ENCODE data around the gene RASD1. TPM values are rescaled to one million over a fixed set of nuclear protein-coding genes. Genes with fewer than 3 reads are reported as not detected.

Gene RASD1
- total and polyA plus RNA-seq, 5 donors from 2014 or later, result 0.12 to 0.72 (median 0.26) TPM; not detected in 2

- H3K4me1 Mint-ChIP-seq, result peaks cover 0 to 3% (median 0%) of the 10 kb centered on the region in 4 donors
- H3K27ac Mint-ChIP-seq, result no peak overlapping the region
- Histone ChIP-seq H3K4me1 (ENCODE audit: control insufficient read depth, insufficient read depth, low read length, poor library complexity, severe bottlenecking) (no peaks in the 10 kb centered on the region), H3K36me3 (ENCODE audit: control insufficient read depth, insufficient read depth, low read length) (no peaks in the 10 kb centered on the region), H3K27me3 (ENCODE audit: control insufficient read depth, insufficient read depth, low read length) (no peaks in the 10 kb centered on the region), H3K9me3 (ENCODE audit: control insufficient read depth in 2 of 2, low read length in 2 of 2) (no peaks in the 10 kb centered on the region), H3K27ac (ENCODE audit: insufficient read depth, low read length, poor library complexity, severe bottlenecking) (no peak overlapping the region), H3K4me3 (ENCODE audit: low read depth, low read length) (no peak overlapping the region)
- no peaks in the 10 kb centered on the region for H3K36me3 Mint-ChIP-seq
- H3K9me3 Mint-ChIP-seq, result no peaks in the 10 kb centered on the region
- DNase-seq (no peak), ATAC-seq (ENCODE audit: low read depth in 2 of 2) (no peak)
- H3K4me3 Mint-ChIP-seq, result no peak overlapping the region
- no peaks in the 10 kb centered on the region for H3K27me3 Mint-ChIP-seq
Observed at GRCh38 chr17:17532991-17533390, 36.8 kb upstream of the RASD1 start.

GRCh38 chr17:17531156-17531555, 35.0 kb upstream of the RASD1 start:
- DNase-seq, result no peak
- H3K36me3 ChIP-seq (ENCODE audit: control insufficient read depth, insufficient read depth, low read length), result no peaks in the 10 kb centered on the region
- no peak overlapping the region for H3K4me3 Mint-ChIP-seq
- H3K27ac ChIP-seq (ENCODE audit: insufficient read depth, low read length, poor library complexity, severe bottlenecking), result no peak overlapping the region
- no peak overlapping the region for H3K27ac Mint-ChIP-seq
- no peaks in the 10 kb centered on the region for H3K27me3 Mint-ChIP-seq
- peaks cover 0 to 3% (median 0%) of the 10 kb centered on the region in 4 donors for H3K4me1 Mint-ChIP-seq
- no peaks in the 10 kb centered on the region for H3K9me3 ChIP-seq (ENCODE audit: control insufficient read depth in 2 of 2, low read length in 2 of 2)
- ATAC-seq (ENCODE audit: low read depth in 2 of 2), result no peak
- no peaks in the 10 kb centered on the region for H3K9me3 Mint-ChIP-seq
- no peaks in the 10 kb centered on the region for H3K4me1 ChIP-seq (ENCODE audit: control insufficient read depth, insufficient read depth, low read length, poor library complexity, severe bottlenecking)
- H3K4me3 ChIP-seq (ENCODE audit: low read depth, low read length), result no peak overlapping the region
- no peaks in the 10 kb centered on the region for H3K27me3 ChIP-seq (ENCODE audit: control insufficient read depth, insufficient read depth, low read length)
- no peaks in the 10 kb centered on the region for H3K36me3 Mint-ChIP-seq

GRCh38 chr17:17528696-17529652, 32.8 kb upstream of the RASD1 start:
- Histone ChIP-seq H3K4me3 (ENCODE audit: low read depth, low read length) (no peak overlapping the region), H3K4me1 (ENCODE audit: control insufficient read depth, insufficient read depth, low read length, poor library complexity, severe bottlenecking) (no peaks in the 10 kb centered on the region), H3K27ac (ENCODE audit: insufficient read depth, low read length, poor library complexity, severe bottlenecking) (no peak overlapping the region), H3K27me3 (ENCODE audit: control insufficient read depth, insufficient read depth, low read length) (no peaks in the 10 kb centered on the region), H3K9me3 (ENCODE audit: control insufficient read depth in 2 of 2, low read length in 2 of 2) (no peaks in the 10 kb centered on the region), H3K36me3 (ENCODE audit: control insufficient read depth, insufficient read depth, low read length) (no peaks in the 10 kb centered on the region)
- DNase-seq, result no peak
- peaks cover 0 to 3% (median 0%) of the 10 kb centered on the region in 4 donors for H3K4me1 Mint-ChIP-seq
- no peak for ATAC-seq (ENCODE audit: low read depth in 2 of 2)
- H3K9me3 Mint-ChIP-seq, result no peaks in the 10 kb centered on the region
- no peak overlapping the region for H3K4me3 Mint-ChIP-seq
- H3K27me3 Mint-ChIP-seq, result no peaks in the 10 kb centered on the region
- H3K27ac Mint-ChIP-seq, result no peak overlapping the region
- no peaks in the 10 kb centered on the region for H3K36me3 Mint-ChIP-seq

- no peak overlapping the region for H3K4me3 Mint-ChIP-seq
- H3K36me3 Mint-ChIP-seq, result no peaks in the 10 kb centered on the region
- peaks cover 0 to 3% (median 0%) of the 10 kb centered on the region in 4 donors for H3K4me1 Mint-ChIP-seq
- H3K27ac Mint-ChIP-seq, result no peak overlapping the region
- Histone ChIP-seq H3K36me3 (ENCODE audit: control insufficient read depth, insufficient read depth, low read length) (no peaks in the 10 kb centered on the region), H3K4me3 (ENCODE audit: low read depth, low read length) (no peak overlapping the region), H3K4me1 (ENCODE audit: control insufficient read depth, insufficient read depth, low read length, poor library complexity, severe bottlenecking) (no peaks in the 10 kb centered on the region), H3K27me3 (ENCODE audit: control insufficient read depth, insufficient read depth, low read length) (no peaks in the 10 kb centered on the region), H3K9me3 (ENCODE audit: control insufficient read depth in 2 of 2, low read length in 2 of 2) (no peaks in the 10 kb centered on the region), H3K27ac (ENCODE audit: insufficient read depth, low read length, poor library complexity, severe bottlenecking) (no peak overlapping the region)
- no peak for ATAC-seq (ENCODE audit: low read depth in 2 of 2)
- no peak for DNase-seq
- no peaks in the 10 kb centered on the region for H3K27me3 Mint-ChIP-seq
- peaks cover 0 to 1% (median 0%) of the 10 kb centered on the region in 7 donors for H3K9me3 Mint-ChIP-seq
Observed at GRCh38 chr17:17527956-17528500, 31.8 kb upstream of the RASD1 start.

- H3K9me3 ChIP-seq (ENCODE audit: control insufficient read depth in 2 of 2, low read length in 2 of 2), result no peaks in the 10 kb centered on the region
- peaks cover 0 to 3% (median 0%) of the 10 kb centered on the region in 7 donors for H3K9me3 Mint-ChIP-seq
- no peaks in the 10 kb centered on the region for H3K4me1 ChIP-seq (ENCODE audit: control insufficient read depth, insufficient read depth, low read length, poor library complexity, severe bottlenecking)
- no peaks in the 10 kb centered on the region for H3K36me3 ChIP-seq (ENCODE audit: control insufficient read depth, insufficient read depth, low read length)
- H3K27me3 Mint-ChIP-seq, result no peaks in the 10 kb centered on the region
- no peaks in the 10 kb centered on the region for H3K27me3 ChIP-seq (ENCODE audit: control insufficient read depth, insufficient read depth, low read length)
- DNase-seq, result no peak
- no peak for ATAC-seq (ENCODE audit: low read depth in 2 of 2)
- H3K27ac ChIP-seq (ENCODE audit: insufficient read depth, low read length, poor library complexity, severe bottlenecking), result no peak overlapping the region
- no peaks in the 10 kb centered on the region for H3K36me3 Mint-ChIP-seq
- no peak overlapping the region for H3K27ac Mint-ChIP-seq
- peaks cover 0 to 3% (median 0%) of the 10 kb centered on the region in 4 donors for H3K4me1 Mint-ChIP-seq
- H3K4me3 Mint-ChIP-seq, result no peak overlapping the region
- H3K4me3 ChIP-seq (ENCODE audit: low read depth, low read length), result no peak overlapping the region
Observed at GRCh38 chr17:17527534-17527933, 31.3 kb upstream of the RASD1 start.

GRCh38 chr17:17526369-17526768, 30.2 kb upstream of the RASD1 start:
- no peaks in the 10 kb centered on the region for H3K27me3 ChIP-seq (ENCODE audit: control insufficient read depth, insufficient read depth, low read length)
- peaks cover 6% of the 10 kb centered on the region for H3K36me3 Mint-ChIP-seq
- H3K4me1 Mint-ChIP-seq, result no peaks in the 10 kb centered on the region
- H3K9me3 ChIP-seq (ENCODE audit: control insufficient read depth in 2 of 2, low read length in 2 of 2), result no peaks in the 10 kb centered on the region
- DNase-seq (no peak), ATAC-seq (ENCODE audit: low read depth in 2 of 2) (no peak)
- no peak overlapping the region for H3K4me3 Mint-ChIP-seq
- H3K36me3 ChIP-seq (ENCODE audit: control insufficient read depth, insufficient read depth, low read length), result no peaks in the 10 kb centered on the region
- H3K9me3 Mint-ChIP-seq, result peaks cover 0 to 3% (median 0%) of the 10 kb centered on the region in 7 donors
- H3K4me1 ChIP-seq (ENCODE audit: control insufficient read depth, insufficient read depth, low read length, poor library complexity, severe bottlenecking), result no peaks in the 10 kb centered on the region
- no peak overlapping the region for H3K27ac ChIP-seq (ENCODE audit: insufficient read depth, low read length, poor library complexity, severe bottlenecking)
- H3K27me3 Mint-ChIP-seq, result no peaks in the 10 kb centered on the region
- H3K27ac Mint-ChIP-seq, result no peak overlapping the region
- H3K4me3 ChIP-seq (ENCODE audit: low read depth, low read length), result no peak overlapping the region

GRCh38 chr17:17525956-17526355, 29.8 kb upstream of the RASD1 start:
- ATAC-seq (ENCODE audit: low read depth in 2 of 2) (no peak), DNase-seq (no peak)
- Histone ChIP-seq H3K4me1 (ENCODE audit: control insufficient read depth, insufficient read depth, low read length, poor library complexity, severe bottlenecking) (no peaks in the 10 kb centered on the region), H3K27me3 (ENCODE audit: control insufficient read depth, insufficient read depth, low read length) (no peaks in the 10 kb centered on the region), H3K4me3 (ENCODE audit: low read depth, low read length) (no peak overlapping the region), H3K9me3 (ENCODE audit: control insufficient read depth in 2 of 2, low read length in 2 of 2) (no peaks in the 10 kb centered on the region), H3K36me3 (ENCODE audit: control insufficient read depth, insufficient read depth, low read length) (no peaks in the 10 kb centered on the region), H3K27ac (ENCODE audit: insufficient read depth, low read length, poor library complexity, severe bottlenecking) (no peak overlapping the region)
- no peaks in the 10 kb centered on the region for H3K4me1 Mint-ChIP-seq
- no peak overlapping the region for H3K4me3 Mint-ChIP-seq
- H3K27ac Mint-ChIP-seq, result no peak overlapping the region
- H3K9me3 Mint-ChIP-seq, result peaks cover 0 to 3% (median 0%) of the 10 kb centered on the region in 7 donors
- no peaks in the 10 kb centered on the region for H3K27me3 Mint-ChIP-seq
- peaks cover 6% of the 10 kb centered on the region for H3K36me3 Mint-ChIP-seq

Data from CD4-positive, CD25-positive, alpha-beta regulatory T cell (primary cell).